Sigmoid colon (tissue), 7 donors: ENCODE data around the gene ELL3. TPM values are rescaled to one million over a fixed set of nuclear protein-coding genes. Genes with fewer than 3 reads are reported as not detected.
"Not testable (repeated sequence)": the region's sequence is repeated elsewhere in the genome, so short reads cannot be mapped to it uniquely, and the experiment has no call there.

ENCODE experiments used
- DNase-seq: peaks from one replicate; pipeline ENCODE4 v3.0.0-alpha.2; 2019
- H3K27ac ChIP-seq, 4 donors: fragments of 200-600 bp; sonication (generic); one replicate each; pipeline ENCODE4 v1.5.1; 2016 to 2019; ENCODE audit warnings: mild to moderate bottlenecking in 1 of 4
- H3K27me3 ChIP-seq, 3 donors: fragments of 200-600 bp; sonication (generic); one replicate each; pipeline ENCODE4 v1.5.1; 2019; ENCODE audit warnings: mild to moderate bottlenecking in 1 of 3
- H3K36me3 ChIP-seq, 4 donors: fragments of 200-600 bp; sonication (generic); one replicate each; pipeline ENCODE4 v1.5.1; 2016 to 2019
- H3K4me1 ChIP-seq, 4 donors: fragments of 200-600 bp; sonication (generic); one replicate each; pipeline ENCODE4 v1.5.1; 2017 to 2019
- H3K4me3 ChIP-seq, 4 donors: fragments of 200-600 bp; sonication (generic); one replicate each; pipeline ENCODE4 v1.5.1; 2017 to 2019; ENCODE audit warnings: mild to moderate bottlenecking in 2 of 4, moderate library complexity in 1 of 4
- H3K9me3 ChIP-seq, 4 donors: fragments of 200-600 bp in 3 of 4; sonication (generic) in 3 of 4; one replicate each; pipeline versions ENCODE4 v1.5.1 to v1.6.1; 2013 to 2019
- EP300 ChIP-seq, 4 donors: sonication (generic); formaldehyde crosslinking; IDR thresholded peaks; one replicate each; pipeline ENCODE4 v1.6.1; 2017; ENCODE audit warnings: antibody characterized with exemption in 4 of 4
- POLR2A ChIP-seq, 2 donors: fragments of 450-650 bp; IDR thresholded peaks; one replicate each; pipeline ENCODE4 v1.6.1; 2016; ENCODE audit warnings: antibody characterized with exemption in 2 of 2, mild to moderate bottlenecking in 2 of 2, moderate library complexity in 2 of 2
- POLR2AphosphoS5 ChIP-seq, 4 donors: sonication (generic); formaldehyde crosslinking; IDR thresholded peaks; one replicate each; pipeline ENCODE4 v1.6.1; 2017; ENCODE audit warnings: antibody characterized with exemption in 4 of 4
- WGBS, 2 donors: extraction: QIAGEN DNeasy Blood & Tissue Kit; methylation state at CpG; one replicate each; pipeline ENCODE4 v1.1.7; 2013; 5-methylcytosine and 5-hydroxymethylcytosine counted together
- intact Hi-C: fragments of 100-400 bp; cut with DNase I; formaldehyde crosslinking; loops from one replicate; pipeline ENCODE4 v1.15.1; 2023
- polyA plus RNA-seq, 3 donors: library from polyadenylated mRNA; stranded (reverse); fragments of 200-250 nt; gene quantifications; one replicate each; pipeline ENCODE4 v1.2.3, GENCODE V29; 2013
- total RNA-seq, 4 donors: library from RNA; depleted of rRNA; stranded (reverse); fragments of >200 nt; gene quantifications; one replicate each; pipeline ENCODE4 v1.1.0, GENCODE V29; 2016
- TF ChIP-seq, protein P1 (sequence below), 4 experiments: fragments of 450-650 bp in 3 of 4; fragments of 200-600 bp in 1 of 4; IDR thresholded peaks; one replicate each; pipeline ENCODE4 v1.5.1; 2016 to 2019; ENCODE audit warnings: antibody characterized with exemption in 4 of 4, mild to moderate bottlenecking in 3 of 4, moderate library complexity in 2 of 4
- donor health status: healthy with polysubstance abuse.
- donor health status: Bipolar disorder and iron deficiency.
- donor health status: healthy.

ELL3 gene
- total and polyA plus RNA-seq, 7 donors: 1.9 to 45.8 (median 6.4) TPM

DNA sequence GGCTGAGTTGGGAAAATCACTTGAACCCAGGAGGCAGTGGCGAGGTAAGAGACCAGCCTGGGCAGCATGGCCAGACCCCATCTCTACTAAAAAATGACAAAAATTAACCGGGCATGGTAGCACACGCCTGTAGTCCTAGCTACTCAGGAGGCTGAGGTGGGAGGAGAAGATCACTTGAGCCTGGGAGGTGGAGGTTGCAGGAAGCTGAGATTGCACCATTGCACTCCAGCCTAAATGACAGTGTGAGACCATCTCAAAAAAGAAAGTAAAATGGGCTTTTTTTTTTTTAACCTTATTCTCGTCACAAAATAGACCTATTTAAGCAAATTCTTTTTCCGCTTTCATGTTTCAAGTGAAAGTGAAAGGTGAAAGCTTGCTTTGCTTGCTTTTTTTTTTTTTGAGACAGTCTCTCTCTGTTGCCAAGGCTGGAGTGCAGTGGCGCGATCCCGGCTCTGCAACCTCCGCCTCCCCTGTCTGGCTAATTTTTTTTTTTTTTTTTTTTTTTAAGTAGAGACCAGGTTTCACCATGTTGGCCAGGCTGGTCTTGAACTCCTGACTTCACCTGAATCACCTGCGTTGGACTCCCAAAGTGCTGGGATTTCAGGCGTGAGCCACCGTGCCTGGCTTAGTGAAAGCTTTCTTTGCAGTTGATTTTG, 26.9 kb downstream of the ELL3 start:
- Histone ChIP-seq H3K9me3 (no peaks in the 10 kb centered on the region), H3K27me3 (no peaks in the 10 kb centered on the region), H3K36me3 (peaks cover 0 to 19% (median 6%) of the 10 kb centered on the region in 4 donors), H3K27ac (peak overlapping the region in 1 of 4 donors; percentile 96), H3K4me1 (peaks cover 0 to 64% (median 51%) of the 10 kb centered on the region in 4 donors), H3K4me3 (peak overlapping the region in 2 of 4 donors; percentile 2 to 12)
- 48 to 71% methylated on average over 12 of the region's 12 CpGs for WGBS, 2 donors
- DNase-seq: no peak
- no peak for TF ChIP-seq EP300 (IDR thresholded peaks at IDR 0.05)
- no peak for TF ChIP-seq POLR2A (IDR thresholded peaks at IDR 0.05)
- TF ChIP-seq POLR2AphosphoS5 (IDR thresholded peaks at IDR 0.05): no peak
- TF ChIP-seq, protein P1, sequence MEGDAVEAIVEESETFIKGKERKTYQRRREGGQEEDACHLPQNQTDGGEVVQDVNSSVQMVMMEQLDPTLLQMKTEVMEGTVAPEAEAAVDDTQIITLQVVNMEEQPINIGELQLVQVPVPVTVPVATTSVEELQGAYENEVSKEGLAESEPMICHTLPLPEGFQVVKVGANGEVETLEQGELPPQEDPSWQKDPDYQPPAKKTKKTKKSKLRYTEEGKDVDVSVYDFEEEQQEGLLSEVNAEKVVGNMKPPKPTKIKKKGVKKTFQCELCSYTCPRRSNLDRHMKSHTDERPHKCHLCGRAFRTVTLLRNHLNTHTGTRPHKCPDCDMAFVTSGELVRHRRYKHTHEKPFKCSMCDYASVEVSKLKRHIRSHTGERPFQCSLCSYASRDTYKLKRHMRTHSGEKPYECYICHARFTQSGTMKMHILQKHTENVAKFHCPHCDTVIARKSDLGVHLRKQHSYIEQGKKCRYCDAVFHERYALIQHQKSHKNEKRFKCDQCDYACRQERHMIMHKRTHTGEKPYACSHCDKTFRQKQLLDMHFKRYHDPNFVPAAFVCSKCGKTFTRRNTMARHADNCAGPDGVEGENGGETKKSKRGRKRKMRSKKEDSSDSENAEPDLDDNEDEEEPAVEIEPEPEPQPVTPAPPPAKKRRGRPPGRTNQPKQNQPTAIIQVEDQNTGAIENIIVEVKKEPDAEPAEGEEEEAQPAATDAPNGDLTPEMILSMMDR (IDR thresholded peaks at IDR 0.05): no peak
- intact Hi-C loops: no loop called here

DNA sequence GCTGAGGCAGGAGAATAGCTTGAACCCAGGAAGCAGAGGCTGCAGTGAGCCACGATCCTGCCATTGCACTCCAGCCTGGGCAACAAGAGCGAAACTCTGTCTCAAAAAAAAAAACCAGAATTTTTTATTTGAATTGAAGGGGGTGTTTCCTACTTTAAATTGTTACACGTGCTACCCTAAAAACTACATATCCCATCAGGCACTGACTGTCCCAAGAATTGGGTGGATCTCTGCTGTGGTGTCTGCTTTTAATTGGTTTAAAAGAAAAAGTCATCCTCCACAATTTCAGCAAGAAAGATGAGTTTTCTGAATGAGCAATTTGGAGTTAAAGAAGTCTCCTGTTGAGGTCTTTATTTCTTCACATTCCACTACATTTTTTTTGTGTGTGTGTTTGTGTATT, 28.4 kb downstream of the ELL3 start:
- intact Hi-C loops: no loop called here
- Histone ChIP-seq H3K9me3 (no peaks in the 10 kb centered on the region), H3K36me3 (peaks cover 0 to 7% (median 3%) of the 10 kb centered on the region in 4 donors), H3K27me3 (no peaks in the 10 kb centered on the region), H3K4me3 (peak overlapping the region in 1 of 4 donors; percentile 74), H3K27ac (peak overlapping the region in 1 of 4 donors; percentile 96), H3K4me1 (peaks cover 0 to 64% (median 51%) of the 10 kb centered on the region in 4 donors)
- WGBS, 2 donors: 49 to 70% methylated on average over 3 of the region's 3 CpGs
- no peak for DNase-seq
- no peak for TF ChIP-seq POLR2A (IDR thresholded peaks at IDR 0.05)
- TF ChIP-seq, protein P1 (IDR thresholded peaks at IDR 0.05): no peak
- TF ChIP-seq POLR2AphosphoS5 (IDR thresholded peaks at IDR 0.05): no peak
- TF ChIP-seq EP300 (IDR thresholded peaks at IDR 0.05): no peak

DNA sequence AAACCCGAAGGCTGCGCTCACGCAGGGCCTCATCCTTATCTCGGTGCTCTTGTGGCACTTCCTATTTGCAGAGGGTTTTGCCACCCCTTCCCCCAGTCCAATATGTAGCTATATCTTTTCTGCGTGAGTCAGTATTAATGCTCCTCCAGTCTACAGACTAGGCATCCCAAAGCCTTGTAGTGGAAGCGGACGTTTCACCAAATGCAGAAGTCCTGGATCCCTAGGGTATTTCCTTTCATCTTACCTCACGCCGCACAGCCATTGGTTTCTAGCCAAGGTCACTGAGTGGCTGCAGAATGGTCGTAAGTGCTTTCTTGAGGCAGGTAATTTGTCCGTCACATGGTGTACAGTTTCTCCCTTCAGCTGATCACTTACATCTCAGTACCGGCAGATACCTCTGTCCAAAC, 29.9 kb downstream of the ELL3 start:
- H3K4me3 ChIP-seq: peak overlapping the region; percentile 58 to 81 (median 74)
- intact Hi-C loops, DNase-seq, H3K36me3 ChIP-seq, H3K9me3 ChIP-seq, H3K27me3 ChIP-seq: not testable (repeated sequence)
- peaks cover 0 to 55% (median 45%) of the 10 kb centered on the region in 4 donors for H3K4me1 ChIP-seq
- 0 to 1% methylated on average over 12 of the region's 12 CpGs for WGBS, 2 donors
- H3K27ac ChIP-seq: peak overlapping the region; percentile 95 to 97 (median 96)

DNA sequence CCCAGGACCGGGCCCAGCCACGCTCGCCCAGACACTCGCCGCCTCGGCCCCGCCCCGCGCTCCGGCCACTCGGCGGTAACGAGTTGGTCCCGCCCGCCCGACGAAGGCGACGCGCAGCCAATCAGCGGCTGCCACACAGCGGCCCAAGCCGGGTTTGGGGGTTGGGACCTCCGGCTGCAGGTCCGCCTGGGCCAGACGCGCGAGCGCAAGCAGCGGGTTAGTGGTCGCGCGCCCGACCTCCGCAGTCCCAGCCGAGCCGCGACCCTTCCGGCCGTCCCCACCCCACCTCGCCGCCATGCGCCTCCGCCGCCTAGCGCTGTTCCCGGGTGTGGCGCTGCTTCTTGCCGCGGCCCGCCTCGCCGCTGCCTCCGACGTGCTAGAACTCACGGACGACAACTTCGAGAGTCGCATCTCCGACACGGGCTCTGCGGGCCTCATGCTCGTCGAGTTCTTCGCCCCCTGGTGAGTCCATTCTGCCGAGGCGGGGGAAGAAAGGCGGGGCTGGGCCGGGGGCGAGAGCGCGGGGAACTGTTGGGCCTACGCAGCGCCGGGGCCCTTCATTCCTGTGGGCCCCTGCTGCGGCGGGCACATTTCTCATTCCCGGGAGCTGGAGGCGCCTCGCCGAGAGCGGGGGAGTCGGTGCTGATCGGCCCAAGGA, 30.4 kb downstream of the ELL3 start, which contains the start of gene PDIA3:
Gene PDIA3, plus strand, starts transcription at position 194 of the 658 bp plus-strand sequence. Its CDS starts 102 bp downstream, at position 296.
- WGBS, 2 donors: 1% methylated on average over 84 of the region's 84 CpGs
- peak; percentile 97 for DNase-seq
- intact Hi-C loops, H3K9me3 ChIP-seq, H3K27me3 ChIP-seq, H3K36me3 ChIP-seq: not testable (repeated sequence)
- Histone ChIP-seq H3K27ac (peak within 1 kb of the TSS; percentile 95 to 97 (median 96)), H3K4me1 (peaks cover 0 to 50% (median 40%) of the 10 kb centered on the region in 4 donors), H3K4me3 (peak within 1 kb of the TSS; percentile 58 to 81 (median 74))
- TF ChIP-seq POLR2A (IDR thresholded peaks at IDR 0.05) (peak; percentile 82 to 87), POLR2AphosphoS5 (IDR thresholded peaks at IDR 0.05) (peak; percentile 87 to 97 (median 96))
- TF ChIP-seq, protein P1 (IDR thresholded peaks at IDR 0.05): peak in 2 of 4 experiments; percentile 11 to 25

DNA sequence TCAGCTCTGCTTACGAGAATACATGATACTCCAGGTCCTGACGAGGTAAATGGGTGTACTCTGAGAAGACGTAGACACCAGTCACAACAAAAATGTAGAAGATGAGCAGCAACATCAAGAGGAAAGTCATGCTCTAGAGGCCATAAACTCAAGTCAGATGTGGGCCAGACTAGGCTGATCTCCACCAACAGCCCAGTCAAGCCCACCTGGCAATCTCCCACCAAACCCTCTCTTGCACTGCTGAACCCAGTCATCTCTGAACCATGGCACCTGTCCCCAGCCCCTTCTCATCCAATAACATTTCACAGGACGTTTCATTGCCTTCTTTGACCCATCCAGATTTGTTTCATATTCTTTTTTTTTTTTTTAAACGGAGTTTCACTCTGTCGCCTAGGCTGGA, 41.4 kb downstream of the ELL3 start:
- TF ChIP-seq POLR2AphosphoS5 (IDR thresholded peaks at IDR 0.05) (no peak), POLR2A (IDR thresholded peaks at IDR 0.05) (no peak), EP300 (IDR thresholded peaks at IDR 0.05) (no peak)
- TF ChIP-seq, protein P1 (IDR thresholded peaks at IDR 0.05): no peak
- 75 to 80% methylated on average over 6 of the region's 6 CpGs for WGBS, 2 donors
- no peak overlapping the region for H3K27ac ChIP-seq

DNA sequence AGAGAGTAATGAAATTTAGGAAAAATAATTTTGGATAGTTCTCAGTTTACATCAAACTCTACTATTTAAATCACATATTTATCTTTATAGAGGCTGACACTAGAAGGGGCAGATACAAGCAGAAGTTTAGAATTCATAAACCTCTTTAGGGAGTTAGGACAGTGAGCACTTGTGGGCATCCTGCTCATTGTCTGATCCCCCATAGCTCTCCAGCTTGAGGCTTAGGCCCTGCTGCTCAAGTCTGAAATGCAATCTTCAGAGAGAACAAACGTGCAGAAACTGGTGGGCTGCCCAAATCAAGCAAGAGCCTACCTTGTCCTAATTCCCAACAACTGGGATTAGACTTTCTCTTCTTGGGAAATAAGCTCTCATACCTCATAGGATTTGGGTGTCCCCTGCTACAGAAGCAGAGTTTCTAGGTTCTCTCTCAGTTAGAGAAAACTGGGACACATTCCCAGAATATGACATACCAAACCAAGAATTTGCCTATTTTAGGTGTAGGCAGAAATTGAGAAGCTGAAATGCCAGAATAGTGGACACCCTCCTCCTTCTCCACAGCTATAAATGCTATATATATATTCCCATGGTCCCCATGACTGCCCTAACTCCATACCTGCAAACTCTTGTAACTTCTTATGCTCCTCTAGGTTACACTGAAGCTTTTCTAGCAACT, 48.6 kb downstream of the ELL3 start:
- H3K27me3 ChIP-seq, intact Hi-C loops, H3K4me1 ChIP-seq, H3K9me3 ChIP-seq, H3K36me3 ChIP-seq, DNase-seq, H3K4me3 ChIP-seq, H3K27ac ChIP-seq: not testable (repeated sequence)
- 67 to 89% methylated on average over 1 of the region's 1 CpG for WGBS, 2 donors

More for the DNA sequence above, 41.4 kb downstream of the ELL3 start:
- Histone ChIP-seq H3K4me1 (no peaks in the 10 kb centered on the region), H3K4me3 (no peak overlapping the region), H3K9me3 (no peaks in the 10 kb centered on the region), H3K27me3 (no peaks in the 10 kb centered on the region), H3K36me3 (no peaks in the 10 kb centered on the region)
- intact Hi-C loops: no loop called here
- no peak for DNase-seq

DNA sequence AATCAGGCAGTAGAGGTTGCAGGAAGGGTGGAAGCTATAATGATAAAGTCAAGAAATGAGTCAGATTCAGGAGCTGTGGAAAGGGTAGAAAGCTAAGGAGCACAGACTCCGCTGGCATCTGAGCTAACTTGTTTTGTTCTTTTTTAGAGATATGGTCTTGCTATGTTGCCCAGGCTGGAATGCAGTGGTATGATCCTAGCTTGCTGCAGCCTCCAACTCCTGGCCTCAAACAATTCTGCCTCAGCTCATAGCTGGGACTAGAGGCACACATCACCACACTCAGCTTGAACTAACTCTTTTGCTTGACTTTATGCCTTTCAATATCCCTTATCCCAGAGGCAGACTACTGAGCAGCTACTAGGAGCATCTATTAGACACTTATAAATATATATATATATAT, 50.5 kb downstream of the ELL3 start:
- 93 to 96% methylated on average over 1 of the region's 1 CpG for WGBS, 2 donors
- H3K27ac ChIP-seq, H3K4me1 ChIP-seq, H3K9me3 ChIP-seq, H3K4me3 ChIP-seq, DNase-seq, H3K36me3 ChIP-seq, intact Hi-C loops, H3K27me3 ChIP-seq: not testable (repeated sequence)
